H1 (cell line): ENCODE results near the gene UBTD1. TPM values are rescaled to one million over a fixed set of nuclear protein-coding genes. Genes with fewer than 3 reads are reported as not detected.

Experiments
- CHD7 ChIP-seq: fragments of 300-600 bp; sonication (generic); IDR thresholded peaks from 2 replicates; pipeline ENCODE4 v1.7.1; 2012; ENCODE audit warnings: low read length, moderate library complexity, mild to moderate bottlenecking, inconsistent platforms; ENCODE audit not compliant: insufficient replicate concordance
- polyA plus RNA-seq, 7 experiments: library from polyadenylated mRNA; depleted of rRNA in 3 of 7; stranded (reverse) in 5 of 7; unstranded in 2 of 7; fragments of >200 nt in 5 of 7; fragments of 200-250 nt in 2 of 7; gene quantifications; 1 replicate in 5 of 7; 2 replicates in 1 of 7; 4 replicates in 1 of 7; pipeline versions ENCODE4 v1.2.1 to v1.2.3, GENCODE V29; 2011 to 2013; ENCODE audit warnings: missing spikeins in 2 of 7, mixed read lengths in 2 of 7
- total RNA-seq: library from RNA; stranded (reverse); fragmentation: NEBNext Ultra II Directional; extraction: Animal tissue kit (Norgen Biotek cat#: 25700); gene quantifications from 2 replicates; pipeline ENCODE4 v1.2.1, GENCODE V29; 2021

Gene UBTD1
- total and polyA plus RNA-seq, 2 of the 8 experiments (the other 6 are each of a cell fraction or from before 2014, with no cell fraction given) = 22.3 to 36.2 TPM

- TF ChIP-seq CHD7 = no peak
- TF ChIP-seq, all 59 proteins: peak for 0
Measured at GRCh38 chr10:97459933-97460332, 38.8 kb upstream of the UBTD1 start (continued).
